Cerebellar nuclear complex (tissue), 1 donor: ENCODE measurements around the gene COL1A1.

Experiments used
- DNase-seq, 2 experiments: peaks; one replicate each; lab custom pipeline; 2025; lab: John Stamatoyannopoulos, UW

COL1A1 gene

DNA sequence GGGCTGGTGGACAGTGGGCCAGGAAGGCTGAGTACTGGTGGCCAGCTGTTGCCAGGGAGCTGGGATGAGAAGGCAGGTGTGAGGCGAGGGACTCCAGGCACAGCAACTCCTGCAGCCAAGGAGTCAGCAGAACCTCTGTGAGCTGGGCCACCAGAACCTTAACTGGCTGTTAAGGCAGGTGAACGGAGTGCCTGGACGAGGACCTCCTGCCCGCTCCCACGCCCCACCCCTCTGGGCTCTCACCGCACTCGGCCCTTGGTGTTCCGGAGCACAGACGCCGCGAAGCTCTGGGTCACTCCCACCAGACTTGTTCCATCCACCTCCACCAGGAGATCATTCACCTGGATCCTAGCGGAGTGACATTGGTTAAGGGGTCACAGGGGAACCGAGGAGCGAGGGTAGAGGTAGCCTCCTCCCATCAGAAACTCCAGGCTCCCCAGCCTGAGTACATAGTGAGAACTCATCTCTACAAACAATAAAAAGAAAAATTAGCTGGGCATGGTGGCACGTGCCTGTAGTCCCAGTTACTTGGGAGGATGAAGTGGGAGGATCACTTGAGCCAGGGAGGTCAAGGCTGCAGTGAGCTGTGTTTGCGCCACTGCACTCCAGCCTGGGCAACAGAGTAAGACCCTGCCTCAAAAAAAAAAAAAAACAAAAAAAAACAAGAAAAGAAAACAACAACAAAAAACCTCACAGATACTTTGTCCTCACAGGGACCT lies 60.2 kb downstream of the COL1A1 start:
- DNase-seq, result no peak

DNA sequence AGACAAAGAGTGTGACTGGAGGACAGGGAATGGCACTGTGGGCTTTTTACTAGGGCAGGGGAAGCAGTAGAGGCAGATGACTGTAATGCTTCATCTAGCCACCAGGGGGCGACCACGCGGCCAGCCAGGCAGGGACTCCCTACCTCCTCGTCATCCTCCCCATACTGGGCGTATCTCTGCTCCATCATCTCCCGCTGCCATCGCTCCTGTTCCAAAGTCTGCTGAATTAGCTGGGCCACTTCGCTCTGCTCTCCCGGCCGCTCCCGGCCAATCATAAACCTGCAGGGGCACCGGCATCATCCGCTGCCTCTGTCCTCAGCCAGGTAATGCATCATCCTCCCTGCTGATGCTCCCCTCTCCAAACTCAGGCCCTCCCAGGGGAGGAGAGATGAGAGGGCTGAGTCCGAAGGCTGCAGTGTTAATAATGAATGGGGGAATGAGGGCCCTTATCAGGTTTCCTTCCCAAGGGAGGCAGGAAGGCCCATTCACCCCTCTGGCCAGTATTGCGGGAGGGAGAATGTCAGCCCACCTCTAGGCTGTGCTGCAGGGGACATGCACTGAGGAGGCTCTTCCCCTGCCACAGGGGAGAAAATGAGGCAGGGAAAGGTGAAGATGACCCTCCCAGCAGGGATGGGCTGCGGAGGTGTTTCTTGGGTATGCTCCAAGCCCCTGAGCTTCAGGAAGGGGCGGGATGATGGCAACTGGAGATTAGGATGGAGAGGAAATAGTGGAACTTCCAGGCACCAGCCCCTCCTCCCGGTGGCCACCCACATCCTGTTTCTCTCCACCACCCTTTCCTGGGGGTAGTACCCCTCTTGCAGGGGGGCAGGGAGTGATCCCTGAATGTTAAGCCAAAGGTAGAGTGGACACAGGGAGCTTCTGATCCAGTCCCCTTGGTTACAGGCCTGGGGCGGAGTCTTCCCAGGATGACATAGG lies 61.2 kb downstream of the COL1A1 start:
- DNase-seq, result peak; percentile 34 to 70

DNA sequence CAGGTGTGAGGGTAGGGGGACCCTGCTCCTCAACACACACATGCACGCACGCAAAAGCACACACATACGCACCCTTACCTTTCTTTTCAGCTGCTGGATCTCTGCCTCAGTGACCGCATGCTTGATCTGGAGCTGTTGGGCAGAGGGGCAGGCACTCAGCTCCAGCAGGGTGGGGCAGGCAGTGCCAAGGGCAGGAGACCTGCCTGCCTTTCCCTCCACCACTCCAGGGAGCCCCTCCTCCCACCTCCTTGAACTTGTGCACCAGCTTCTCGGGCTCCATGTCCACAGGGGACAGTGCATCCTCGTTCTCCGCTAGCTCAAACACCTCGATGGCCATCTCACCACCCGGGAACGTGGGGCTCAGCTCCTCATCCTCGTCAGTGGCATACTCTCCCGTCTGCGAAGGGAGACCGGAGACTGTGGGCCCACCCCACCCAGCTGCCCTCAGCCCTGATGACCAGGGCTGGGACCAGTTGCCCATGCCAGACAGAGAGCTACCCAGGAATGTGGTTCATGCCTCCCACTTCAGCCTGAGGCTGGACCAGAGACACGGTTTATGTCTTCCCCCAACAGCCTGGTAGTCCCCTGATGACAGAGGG lies 62.1 kb downstream of the COL1A1 start:
- no peak for DNase-seq

- no peak for DNase-seq
Measured at GRCh38 chr17:50137042-50137441, 64.4 kb downstream of the COL1A1 start.

DNA sequence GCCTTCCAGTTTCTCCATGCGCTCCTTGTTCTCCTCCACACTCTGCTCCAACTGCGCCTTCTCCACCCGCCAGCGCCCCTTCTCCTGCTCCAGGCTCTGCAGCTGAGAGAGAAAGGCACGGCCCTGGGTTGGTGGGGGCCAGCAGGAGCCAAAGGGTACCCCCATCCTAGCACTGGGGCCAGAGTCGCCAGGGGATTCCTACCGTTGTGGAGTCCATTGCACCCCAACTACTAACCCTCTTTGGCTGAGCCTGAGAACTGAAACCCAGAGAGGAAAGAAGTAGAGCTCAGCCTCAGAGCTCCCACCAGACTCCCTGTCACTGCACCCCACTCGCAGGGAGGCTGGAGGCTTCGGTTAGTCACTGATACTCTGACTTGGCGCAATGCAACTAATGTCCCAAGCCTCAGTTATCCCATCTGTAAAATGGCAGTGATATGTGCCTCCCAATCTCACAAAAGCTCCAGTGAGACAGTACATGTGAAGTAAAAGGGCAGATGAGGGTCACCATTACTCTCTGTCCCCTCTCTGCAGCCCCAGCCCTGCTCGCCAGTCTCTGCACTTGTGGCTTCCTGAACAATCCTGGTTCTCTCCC lies 65.2 kb downstream of the COL1A1 start:
- DNase-seq, result no peak

GRCh38 chr17:50135316-50136095 lies 65.9 kb downstream of the COL1A1 start:
- DNase-seq, result no peak

- DNase-seq, result no peak
Measured at GRCh38 chr17:50134206-50135110, 67.0 kb downstream of the COL1A1 start.

- DNase-seq, result no peak
Measured at GRCh38 chr17:50133769-50134099, 67.7 kb downstream of the COL1A1 start.
